NCI-H1694 (cell line): Measurements from ENCODE around the gene EXOC6B.

Experiments
- DNase-seq: peaks from one replicate; lab custom pipeline; 2025; lab: John Stamatoyannopoulos, UW

EXOC6B gene

DNA sequence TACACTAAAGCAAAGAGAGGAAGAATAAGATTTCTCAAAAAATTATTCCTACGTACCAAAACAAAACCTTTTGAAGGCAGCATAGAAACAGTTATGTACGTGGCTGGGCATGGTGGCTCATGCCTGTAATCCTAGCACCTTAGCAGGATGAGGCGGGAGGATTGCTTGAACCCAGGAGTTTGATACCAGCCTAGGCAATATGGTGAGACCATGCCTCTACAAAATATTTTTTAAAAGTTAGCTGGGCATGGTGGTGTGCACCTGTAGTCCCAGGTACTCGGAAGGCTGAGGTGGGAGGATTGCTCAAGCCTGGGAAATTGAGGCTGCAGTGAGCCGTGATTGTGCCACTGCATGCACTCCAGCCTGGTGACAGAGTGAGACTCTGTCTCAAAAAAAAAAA lies 663.3 kb downstream of the EXOC6B start:
- DNase-seq = no peak

GRCh38 chr2:72159211-72159993 lies 666.4 kb downstream of the EXOC6B start:
- DNase-seq = no peak

DNA sequence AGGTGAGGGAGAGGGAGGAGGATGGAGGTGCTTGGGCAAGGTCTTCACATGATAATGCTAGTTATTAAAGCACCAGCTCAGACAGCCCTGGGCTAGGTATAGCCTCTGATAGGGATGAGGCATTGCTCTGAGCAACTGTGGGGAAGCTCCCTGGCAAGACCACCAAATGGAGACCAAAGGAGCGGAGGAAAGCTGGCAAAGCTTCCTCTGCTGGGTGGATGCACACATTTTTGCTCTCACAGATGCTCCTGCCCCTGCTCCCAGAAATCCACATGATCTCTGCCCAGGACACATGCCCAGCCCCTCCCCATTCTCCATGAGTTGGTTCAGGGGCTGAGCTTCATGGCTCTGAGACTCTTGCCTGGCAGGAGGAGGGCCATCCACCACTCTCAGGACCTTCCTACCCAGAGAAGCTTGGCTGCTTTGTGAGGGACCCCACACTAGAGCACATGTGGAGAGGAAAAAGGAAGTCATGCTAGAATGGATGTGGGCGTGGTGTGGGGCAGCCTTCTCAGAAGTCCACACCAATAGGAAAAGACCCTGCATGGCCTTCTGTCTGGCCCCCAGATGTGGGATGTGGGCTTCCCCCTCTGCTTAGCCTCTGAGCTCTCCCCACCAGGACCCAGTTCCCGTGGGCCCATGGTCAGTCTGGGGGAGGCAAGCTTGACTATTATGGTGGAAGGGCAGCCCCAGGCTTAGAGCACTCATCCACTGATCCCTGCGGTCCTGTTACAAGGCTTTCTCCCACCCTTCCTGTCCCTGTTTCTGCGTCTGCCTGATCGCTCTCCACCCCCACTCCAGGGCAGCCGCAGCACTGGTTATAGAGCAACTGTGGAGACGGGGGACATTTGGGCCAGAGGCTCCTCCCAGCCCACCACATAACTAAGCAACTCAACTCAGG lies 667.7 kb downstream of the EXOC6B start:
- DNase-seq = no peak

- DNase-seq = no peak
Measured at GRCh38 chr2:72156872-72157271, 669.0 kb downstream of the EXOC6B start.

- no peak for DNase-seq
Measured at GRCh38 chr2:72155737-72156136, 670.1 kb downstream of the EXOC6B start.

DNA sequence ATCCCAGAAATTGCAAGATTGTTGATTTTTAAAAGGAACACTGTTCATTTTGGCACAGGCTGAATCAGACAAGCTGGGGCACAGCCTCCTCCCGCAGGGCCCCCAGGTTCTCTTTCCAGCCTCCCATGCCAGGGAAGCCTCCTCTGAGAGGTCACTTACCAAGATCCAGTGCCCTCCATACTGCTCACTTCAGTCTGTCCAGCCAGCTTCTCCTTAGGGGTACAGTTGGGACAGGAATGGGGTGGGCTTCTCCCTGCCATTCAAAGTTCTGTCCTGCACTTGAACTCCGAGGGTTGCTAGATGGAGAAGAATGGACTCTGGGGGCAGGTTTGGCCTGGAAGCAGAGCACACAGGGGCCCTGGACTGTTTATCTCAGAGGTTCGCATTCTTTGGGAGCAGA lies 670.7 kb downstream of the EXOC6B start:
- DNase-seq = no peak

DNA sequence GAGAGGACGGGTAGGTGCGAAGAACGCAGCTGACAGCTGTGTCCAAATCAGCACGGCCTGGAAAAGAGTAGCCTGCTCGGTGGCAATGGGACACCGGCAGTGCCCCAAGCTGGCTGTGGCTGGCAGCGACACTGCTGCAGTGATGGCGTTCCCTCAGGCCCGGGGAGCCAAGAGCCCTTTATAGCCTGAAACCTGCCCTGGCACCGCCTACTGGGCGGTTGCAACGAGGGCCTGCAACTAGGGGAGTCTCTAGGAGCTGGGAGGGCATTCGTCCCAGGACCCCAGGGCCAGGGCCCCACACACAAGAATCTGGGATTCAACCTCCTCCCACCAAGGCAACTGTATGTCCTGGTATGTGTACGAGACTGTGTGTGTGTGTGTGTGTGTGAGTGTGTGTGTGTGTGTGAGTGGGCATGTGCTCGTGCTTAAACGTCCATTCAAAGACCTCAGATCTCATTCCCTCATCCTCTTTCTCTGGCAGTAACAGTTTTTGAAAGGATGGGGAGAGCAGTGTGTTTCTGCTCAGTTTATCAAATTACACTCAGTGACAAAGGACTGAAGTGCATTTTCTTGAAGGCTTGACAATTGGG lies 671.4 kb downstream of the EXOC6B start:
- DNase-seq = no peak

- no peak for DNase-seq
Measured at GRCh38 chr2:72153924-72154323, 671.9 kb downstream of the EXOC6B start.

DNA sequence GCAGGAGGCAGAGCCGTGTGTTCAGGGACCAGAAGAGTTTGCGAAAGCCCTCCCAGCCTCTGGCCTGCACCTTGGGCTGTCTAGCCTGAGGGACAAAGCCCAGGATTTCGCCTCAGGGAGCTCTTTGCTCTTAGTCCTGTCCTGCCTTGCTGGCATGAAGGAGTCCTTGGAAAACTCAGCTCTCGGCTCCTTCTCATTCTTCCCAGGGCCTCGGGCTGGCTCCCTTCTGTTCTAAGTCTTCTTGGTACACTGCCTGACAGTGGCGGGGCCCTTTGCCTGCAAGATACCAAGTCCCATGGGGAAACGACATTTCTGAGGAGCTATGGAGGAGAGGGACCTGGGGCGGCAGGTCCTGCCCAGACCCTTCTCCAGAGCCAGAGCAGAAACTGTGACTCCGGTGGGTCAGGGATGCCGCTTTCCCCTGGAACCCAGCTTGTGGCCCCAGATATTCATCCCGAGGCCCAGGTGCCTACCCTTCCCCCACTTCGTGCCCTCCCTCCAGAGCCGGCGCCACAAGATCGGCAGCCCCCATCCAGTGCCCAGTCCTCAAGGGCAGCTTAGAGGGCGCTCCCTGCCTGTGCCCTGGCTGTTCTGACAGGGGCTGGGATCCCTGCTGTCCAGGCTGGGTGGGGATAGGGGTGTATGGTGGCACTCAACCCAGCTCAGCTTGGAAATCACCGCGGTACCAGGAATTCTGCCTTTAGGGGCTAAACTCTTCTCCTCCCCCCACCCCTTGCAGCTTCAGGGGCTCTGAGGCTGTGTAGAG lies 672.6 kb downstream of the EXOC6B start:
- no peak for DNase-seq

- DNase-seq = no peak
Measured at GRCh38 chr2:72150861-72151356, 674.9 kb downstream of the EXOC6B start.

DNA sequence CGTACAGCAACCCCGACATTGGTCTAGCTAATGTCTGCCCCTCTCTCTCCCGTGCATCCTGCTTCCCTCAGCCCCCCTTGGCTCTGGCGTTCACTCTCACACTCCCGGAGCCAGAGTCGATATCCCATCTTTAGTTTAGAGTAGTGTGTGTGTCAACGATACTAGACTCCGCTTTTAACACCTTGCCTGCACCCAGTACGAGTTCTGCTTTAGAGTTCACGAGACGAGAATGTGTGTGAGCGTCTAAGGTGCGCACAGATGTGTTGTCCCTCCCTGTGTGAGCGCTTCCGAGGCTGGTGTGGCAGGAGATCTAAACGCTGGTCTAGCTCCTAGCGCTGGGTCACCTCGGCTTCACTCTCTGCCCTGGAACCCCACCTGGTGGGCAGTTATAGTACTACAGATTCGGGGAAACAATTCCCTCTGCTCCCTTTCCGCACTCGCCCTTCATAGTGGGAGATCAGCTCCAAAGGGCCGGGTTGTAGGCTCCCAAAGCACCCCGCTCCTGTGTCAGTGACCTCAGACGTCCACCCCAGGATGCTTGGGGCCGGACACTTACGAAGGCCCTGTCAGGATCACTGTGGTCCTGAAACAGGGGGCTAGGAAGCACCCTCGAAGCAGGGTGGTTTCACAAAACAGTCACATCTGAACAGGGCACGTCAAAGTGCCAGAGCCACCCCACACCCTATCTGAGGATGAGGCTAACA lies 675.5 kb downstream of the EXOC6B start:
- peak; percentile 89 for DNase-seq

GRCh38 chr2:72149556-72150156 lies 676.2 kb downstream of the EXOC6B start:
- no peak for DNase-seq

DNA sequence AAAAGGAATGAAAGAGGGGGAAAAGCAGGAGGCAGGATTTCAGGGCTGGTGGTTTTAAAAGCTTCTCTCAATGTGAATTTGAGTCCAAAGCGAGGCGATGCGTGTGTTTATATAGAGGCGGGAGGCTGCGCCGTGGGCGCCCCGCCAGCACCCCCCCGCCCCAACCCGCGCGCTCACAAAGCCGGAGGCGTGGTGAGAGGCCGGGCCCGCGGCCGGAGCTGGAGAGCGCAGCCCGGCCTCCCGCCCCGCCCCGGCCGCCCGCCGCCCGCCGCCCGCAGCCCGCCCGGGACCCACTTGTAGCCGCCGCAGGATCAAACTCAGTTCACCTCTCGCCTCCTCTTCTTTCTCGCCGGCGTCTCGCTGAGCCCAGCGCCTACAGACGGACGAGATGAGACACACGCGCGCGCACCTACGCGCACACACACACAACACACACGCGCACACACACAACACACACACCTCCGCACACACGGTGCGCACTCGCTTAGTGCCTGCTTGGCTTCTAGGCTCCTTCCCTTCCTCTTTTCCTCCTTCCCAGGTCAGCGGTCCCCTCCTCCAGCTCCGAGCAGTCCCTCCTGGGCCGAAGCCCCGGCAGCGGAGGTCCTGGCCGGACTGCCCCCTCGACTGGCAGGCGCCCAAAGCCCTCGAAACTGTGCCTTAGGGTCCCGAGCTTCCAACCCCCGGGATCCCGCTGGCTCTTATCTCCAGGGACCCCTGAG lies 676.8 kb downstream of the EXOC6B start:
- no peak for DNase-seq

- DNase-seq = no peak
Measured at GRCh38 chr2:72148003-72148836, 677.6 kb downstream of the EXOC6B start.

DNA sequence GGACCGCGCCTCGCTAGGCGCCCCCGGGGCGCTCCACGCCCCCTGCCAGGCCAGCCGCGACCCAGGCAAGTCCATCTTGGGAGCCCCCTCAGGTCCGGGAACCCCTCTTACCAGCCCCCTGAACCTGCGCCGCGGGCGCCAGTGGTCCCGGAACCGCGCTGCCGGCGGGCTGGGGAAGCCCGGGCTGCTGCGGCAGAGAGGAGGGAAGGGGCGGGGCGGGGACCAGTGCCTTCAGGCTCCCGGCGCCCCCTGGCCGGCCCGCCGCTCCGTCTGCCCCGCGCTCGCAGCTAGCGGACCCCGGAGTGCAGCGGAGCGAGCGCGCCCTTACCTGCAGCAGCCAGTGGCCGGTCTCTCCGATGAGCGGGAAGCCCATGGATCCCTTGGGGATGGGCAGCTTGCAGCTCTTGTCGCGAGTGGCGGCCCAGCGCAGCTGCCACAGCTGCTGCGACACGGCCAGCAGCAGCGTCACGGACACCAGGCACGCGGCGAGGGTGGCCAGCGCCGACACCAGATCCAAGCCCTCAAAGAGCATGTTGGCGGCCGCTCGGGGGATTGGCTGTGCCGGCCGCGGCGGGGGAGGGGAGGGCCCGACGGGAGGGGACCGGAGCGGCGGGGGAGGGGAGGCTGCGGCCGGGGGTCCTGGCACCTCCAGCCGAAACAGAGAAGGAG lies 678.4 kb downstream of the EXOC6B start, which contains the start of gene CYP26B1:
TSS of gene CYP26B1 (minus strand) at position 560 of the 669 bp plus-strand sequence. CDS start at position 532, 28 bp downstream.
- no peak for DNase-seq

GRCh38 chr2:72146347-72147302 lies 679.2 kb downstream of the EXOC6B start:
- DNase-seq = no peak

- no peak for DNase-seq
Measured at GRCh38 chr2:72145658-72146329, 680.0 kb downstream of the EXOC6B start.
